GM13977 (cell line): ENCODE data around the gene ERFE.

Experiments used
- DNase-seq: peaks from one replicate; pipeline ENCODE4 v3.0.0; 2012; ENCODE audit warnings: low spot score
- CTCF ChIP-seq: IDR thresholded peaks from 2 replicates; pipeline ENCODE4 v1.5.1; 2012; ENCODE audit warnings: mild to moderate bottlenecking, control low read depth; ENCODE audit not compliant: insufficient read depth; ENCODE audit errors: extremely low read depth, missing control alignments
- in situ Hi-C: fragments of 300-500 bp; cut with MboI; formaldehyde crosslinking; loops from one replicate; pipeline ENCODE4 v1.12.0; 2022; ENCODE audit warnings: low sequenced_read_pairs, low pct_unique_long_range_greater_than_20kb, mixed read lengths, inconsistent platforms; ENCODE audit not compliant: unreplicated experiment

Gene ERFE

GRCh38 chr2:238123218-238123971 is 35.4 kb upstream of the ERFE start:
- in situ Hi-C loops, result no loop called here
- no peak for DNase-seq
- no peak for TF ChIP-seq CTCF

- DNase-seq, result no peak
- no peak for TF ChIP-seq CTCF
- in situ Hi-C loops, result no loop called here
Measured at GRCh38 chr2:238123991-238124470, 34.7 kb upstream of the ERFE start.

GRCh38 chr2:238124488-238125126 is 34.2 kb upstream of the ERFE start:
- DNase-seq, result no peak
- TF ChIP-seq CTCF, result no peak
- in situ Hi-C loops, result no loop called here

GRCh38 chr2:238125127-238125885 is 33.5 kb upstream of the ERFE start:
- in situ Hi-C loops, result no loop called here
- TF ChIP-seq CTCF, result no peak
- no peak for DNase-seq

GRCh38 chr2:238126338-238126737 is 32.4 kb upstream of the ERFE start:
- in situ Hi-C loops, result no loop called here
- no peak for TF ChIP-seq CTCF

GRCh38 chr2:238126775-238127164 is 32.0 kb upstream of the ERFE start:
- DNase-seq, result no peak
- in situ Hi-C loops, result no loop called here
- TF ChIP-seq CTCF, result no peak

More at GRCh38 chr2:238126338-238126737, 32.4 kb upstream of the ERFE start:
- no peak for DNase-seq
